Colonic mucosa (tissue), 4 donors: ENCODE data around the gene SNX8. TPM values are rescaled to one million over a fixed set of nuclear protein-coding genes. Genes with fewer than 3 reads are reported as not detected.

Experiments used
- DNase-seq: peaks from one replicate; pipeline ENCODE4 v3.0.0-alpha.2; 2020
- H3K27ac ChIP-seq: fragments of 200-600 bp; one replicate; pipeline ENCODE4 v1.8.0; 2021
- H3K27me3 ChIP-seq: fragments of 200-600 bp; one replicate; pipeline ENCODE4 v1.8.0; 2021
- H3K36me3 ChIP-seq: fragments of 200-600 bp; one replicate; pipeline ENCODE4 v1.8.0; 2021
- H3K4me1 ChIP-seq: fragments of 200-600 bp; one replicate; pipeline ENCODE4 v1.8.0; 2021; ENCODE audit warnings: mild to moderate bottlenecking
- H3K4me3 ChIP-seq: fragments of 200-600 bp; one replicate; pipeline ENCODE4 v1.8.0; 2021
- H3K9ac ChIP-seq, 2 donors: one replicate each; pipeline ENCODE4 v1.7.0; 2013; ENCODE audit warnings: control low read depth in 2 of 2, low read depth in 2 of 2, low read length in 2 of 2
- H3K9me3 ChIP-seq: fragments of 200-600 bp; one replicate; pipeline ENCODE4 v1.8.0; 2021
- intact Hi-C: fragments of 100-400 bp; cut with DNase I; formaldehyde crosslinking; loops from one replicate; pipeline ENCODE4 v1.14.1; 2022
- total RNA-seq, 2 donors: library from RNA; stranded (reverse); fragmentation: NEBNext Ultra II Directional in 1 of 2; extraction: Animal tissue kit (Norgen Biotek cat#: 25700) in 1 of 2; gene quantifications; one replicate each; pipeline ENCODE4 v1.2.1, GENCODE V29; 2021
- TF ChIP-seq, protein P1 (sequence below): fragments of 200-600 bp; IDR thresholded peaks from one replicate; pipeline ENCODE4 v1.8.0; 2022; ENCODE audit warnings: antibody characterized with exemption, mild to moderate bottlenecking
- donor health status: healthy.
- donor health status: DM: no; HTN: no; CAD: no.
- donor health status: DM: no; HTN: no; CAD: no.

Gene SNX8
- total RNA-seq, 2 donors from 2014 or later, result 22.4 to 36.7 TPM

DNA sequence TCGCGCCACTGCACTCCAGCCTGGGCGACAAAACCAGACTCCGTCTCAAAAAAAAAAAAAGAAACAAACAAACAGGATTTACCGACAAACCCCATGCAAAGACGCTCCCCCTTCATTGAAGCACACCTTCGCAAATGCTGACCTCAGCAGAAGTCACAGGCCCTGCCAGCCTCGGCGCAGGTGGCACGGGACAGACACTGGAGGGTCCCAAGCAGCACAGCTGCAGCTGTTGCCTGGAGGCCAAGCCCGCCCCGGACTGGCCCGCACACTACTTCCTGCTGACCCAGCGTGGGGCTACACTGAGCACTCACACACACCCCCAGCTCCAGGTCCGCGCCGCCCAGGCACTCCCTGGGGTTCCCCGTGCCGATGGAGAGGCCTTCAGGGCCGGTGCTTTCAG lies 31.2 kb downstream of the SNX8 start:
- no peak overlapping the region for H3K9ac ChIP-seq
- H3K27me3 ChIP-seq, result no peaks in the 10 kb centered on the region
- no peak overlapping the region for H3K27ac ChIP-seq
- TF ChIP-seq, protein P1, sequence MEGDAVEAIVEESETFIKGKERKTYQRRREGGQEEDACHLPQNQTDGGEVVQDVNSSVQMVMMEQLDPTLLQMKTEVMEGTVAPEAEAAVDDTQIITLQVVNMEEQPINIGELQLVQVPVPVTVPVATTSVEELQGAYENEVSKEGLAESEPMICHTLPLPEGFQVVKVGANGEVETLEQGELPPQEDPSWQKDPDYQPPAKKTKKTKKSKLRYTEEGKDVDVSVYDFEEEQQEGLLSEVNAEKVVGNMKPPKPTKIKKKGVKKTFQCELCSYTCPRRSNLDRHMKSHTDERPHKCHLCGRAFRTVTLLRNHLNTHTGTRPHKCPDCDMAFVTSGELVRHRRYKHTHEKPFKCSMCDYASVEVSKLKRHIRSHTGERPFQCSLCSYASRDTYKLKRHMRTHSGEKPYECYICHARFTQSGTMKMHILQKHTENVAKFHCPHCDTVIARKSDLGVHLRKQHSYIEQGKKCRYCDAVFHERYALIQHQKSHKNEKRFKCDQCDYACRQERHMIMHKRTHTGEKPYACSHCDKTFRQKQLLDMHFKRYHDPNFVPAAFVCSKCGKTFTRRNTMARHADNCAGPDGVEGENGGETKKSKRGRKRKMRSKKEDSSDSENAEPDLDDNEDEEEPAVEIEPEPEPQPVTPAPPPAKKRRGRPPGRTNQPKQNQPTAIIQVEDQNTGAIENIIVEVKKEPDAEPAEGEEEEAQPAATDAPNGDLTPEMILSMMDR, result no peak
- H3K4me1 ChIP-seq, result no peaks in the 10 kb centered on the region
- DNase-seq, result no peak
- H3K9me3 ChIP-seq, result no peaks in the 10 kb centered on the region
- H3K36me3 ChIP-seq, result no peaks in the 10 kb centered on the region
- H3K4me3 ChIP-seq, result no peak overlapping the region
- intact Hi-C loops, result no loop called here

DNA sequence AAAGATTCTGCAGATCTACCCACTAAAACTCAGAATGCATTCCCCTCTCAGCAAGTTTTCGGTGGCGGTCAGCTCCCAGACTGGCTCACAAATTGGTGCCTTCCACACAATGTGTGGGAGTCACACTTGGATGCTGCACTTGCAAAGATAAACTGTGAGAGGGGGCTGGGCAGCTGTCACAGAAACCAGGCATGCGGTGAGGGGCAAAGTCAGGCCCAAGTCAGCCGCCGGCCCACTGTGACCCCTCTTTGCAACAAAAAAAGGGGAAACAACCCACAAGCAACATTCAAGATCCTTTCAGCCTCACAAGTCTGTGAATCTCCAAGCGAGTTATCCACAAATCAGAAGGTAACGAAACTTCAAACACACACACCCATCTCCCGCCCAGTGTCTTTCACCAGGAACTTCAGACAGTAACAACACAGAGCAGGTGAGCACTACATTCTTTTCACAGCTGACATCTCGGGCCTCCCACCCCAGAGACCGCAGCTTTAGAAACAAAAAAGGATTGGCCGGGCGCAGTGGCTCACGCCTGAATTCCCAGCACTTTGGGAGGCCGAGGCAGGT lies 32.0 kb downstream of the SNX8 start:
- Histone ChIP-seq H3K9me3 (no peaks in the 10 kb centered on the region), H3K4me1 (no peaks in the 10 kb centered on the region), H3K36me3 (no peaks in the 10 kb centered on the region), H3K4me3 (no peak overlapping the region), H3K27ac (no peak overlapping the region), H3K9ac (no peak overlapping the region), H3K27me3 (no peaks in the 10 kb centered on the region)
- TF ChIP-seq, protein P1, result no peak
- no peak for DNase-seq
- intact Hi-C loops, result no loop called here

DNA sequence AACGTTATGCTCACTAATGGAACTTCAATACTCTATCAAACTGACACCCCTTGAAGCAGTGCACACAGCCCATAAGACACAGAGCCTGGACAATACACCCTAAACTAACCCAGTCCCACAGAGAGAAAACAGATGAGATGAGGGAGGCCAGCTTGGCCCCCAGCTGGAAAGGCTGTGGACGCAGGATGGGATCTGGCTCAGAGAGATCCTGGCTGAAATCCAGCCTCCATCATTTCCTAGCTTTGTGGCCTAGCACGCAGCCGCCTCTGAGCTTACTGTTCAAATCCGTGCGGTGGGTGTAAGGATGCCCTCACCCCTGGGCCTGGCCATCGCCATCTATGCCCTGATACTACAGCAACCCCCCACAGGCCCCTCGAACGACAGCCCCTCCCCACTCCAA lies 32.7 kb downstream of the SNX8 start:
- Histone ChIP-seq H3K9ac (no peak overlapping the region), H3K27me3 (no peaks in the 10 kb centered on the region), H3K4me1 (no peaks in the 10 kb centered on the region), H3K36me3 (no peaks in the 10 kb centered on the region), H3K9me3 (no peaks in the 10 kb centered on the region), H3K27ac (no peak overlapping the region), H3K4me3 (no peak overlapping the region)
- TF ChIP-seq, protein P1, result no peak
- intact Hi-C loops, result no loop called here
- no peak for DNase-seq

DNA sequence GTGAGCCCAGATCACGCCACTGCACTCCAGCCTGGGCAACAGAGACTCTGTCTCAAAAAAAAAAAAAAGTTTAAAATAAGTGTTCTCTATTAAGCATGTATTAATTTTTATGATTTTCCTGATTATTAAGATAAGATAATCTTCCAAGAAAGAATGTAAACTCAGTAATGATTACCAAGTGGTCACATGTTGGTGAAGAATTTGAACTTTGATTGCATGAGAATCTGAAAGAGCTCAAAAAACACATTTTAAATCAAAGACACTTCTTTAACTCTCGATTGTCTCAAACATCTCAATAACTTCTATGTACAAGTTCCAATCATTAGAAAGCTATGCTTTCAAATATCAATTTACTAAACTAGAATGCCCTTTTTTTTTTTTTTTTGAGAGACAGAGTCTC lies 33.8 kb downstream of the SNX8 start:
- H3K27me3 ChIP-seq, result no peaks in the 10 kb centered on the region
- DNase-seq, result no peak
- TF ChIP-seq, protein P1, result no peak
- H3K9me3 ChIP-seq, result no peaks in the 10 kb centered on the region
- H3K4me1 ChIP-seq, result no peaks in the 10 kb centered on the region
- intact Hi-C loops, result no loop called here
- no peak overlapping the region for H3K9ac ChIP-seq
- H3K4me3 ChIP-seq, result no peak overlapping the region
- no peaks in the 10 kb centered on the region for H3K36me3 ChIP-seq
- H3K27ac ChIP-seq, result no peak overlapping the region

DNA sequence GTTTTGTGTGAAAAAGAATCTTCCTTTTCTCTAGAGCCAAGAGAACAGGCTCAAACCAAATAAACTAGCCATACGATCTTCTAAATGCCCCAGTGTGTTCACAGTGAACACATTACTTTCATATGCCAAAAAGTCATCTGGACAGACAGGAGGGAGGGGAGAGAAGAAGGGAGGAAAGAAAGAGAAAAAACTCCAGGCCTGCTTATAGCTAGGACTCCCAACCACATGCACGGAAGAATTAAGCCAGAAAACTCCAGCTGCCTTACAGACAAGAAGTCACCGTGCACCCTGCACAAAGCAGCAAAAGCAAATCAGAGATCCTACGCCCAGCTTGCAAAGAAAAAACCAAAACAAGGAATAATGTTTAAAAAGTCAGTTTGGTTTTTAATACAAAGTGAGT lies 34.3 kb downstream of the SNX8 start:
- Histone ChIP-seq H3K27me3 (no peaks in the 10 kb centered on the region), H3K9me3 (no peaks in the 10 kb centered on the region), H3K36me3 (no peaks in the 10 kb centered on the region), H3K9ac (no peak overlapping the region), H3K4me1 (no peaks in the 10 kb centered on the region), H3K27ac (no peak overlapping the region), H3K4me3 (no peak overlapping the region)
- intact Hi-C loops, result no loop called here
- DNase-seq, result no peak
- TF ChIP-seq, protein P1, result no peak
